Activated naive CD4-positive, alpha-beta T cell treated with Interleukin-2 at 50 U/mL for 16 hours (primary cell): ENCODE results near the gene CEP78.
"Not testable (repeated sequence)": the region's sequence is repeated elsewhere in the genome, so short reads cannot be mapped to it uniquely, and the experiment has no call there.

Experiments
- DNase-seq: peaks from one replicate; pipeline ENCODE4 v3.0.0-alpha.2; 2020

CEP78 gene

GRCh38 chr9:78235762-78236550 is at the start of gene CEP78:
Gene CEP78, plus strand, starts transcription at chr9:78236075. Its CDS starts 276 bp downstream, at chr9:78236351.
- peak; percentile 91 for DNase-seq

- DNase-seq: no peak
These were observed 48.0 kb upstream of the CEP78 start for GRCh38 chr9:78187763-78188484.

DNA sequence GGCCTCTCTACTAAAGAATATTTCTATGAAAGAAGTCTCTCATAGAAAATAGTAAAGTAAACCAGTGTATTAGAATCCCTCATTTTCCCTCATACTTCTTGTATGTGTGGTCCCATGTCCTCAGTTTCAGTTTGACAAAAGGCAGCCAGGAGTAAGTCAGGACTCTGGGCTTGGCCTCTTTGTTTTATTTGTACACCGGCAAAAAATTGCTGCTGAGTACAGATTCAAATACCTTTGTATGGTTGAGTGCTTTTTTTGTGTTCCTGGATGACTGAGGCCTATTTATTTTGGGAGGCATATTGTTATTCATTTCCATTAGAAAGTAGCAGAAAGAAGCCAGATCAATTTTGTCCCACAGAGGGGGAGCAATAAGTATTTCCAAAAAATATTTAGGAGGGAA is 47.3 kb upstream of the CEP78 start:
- DNase-seq: no peak

DNA sequence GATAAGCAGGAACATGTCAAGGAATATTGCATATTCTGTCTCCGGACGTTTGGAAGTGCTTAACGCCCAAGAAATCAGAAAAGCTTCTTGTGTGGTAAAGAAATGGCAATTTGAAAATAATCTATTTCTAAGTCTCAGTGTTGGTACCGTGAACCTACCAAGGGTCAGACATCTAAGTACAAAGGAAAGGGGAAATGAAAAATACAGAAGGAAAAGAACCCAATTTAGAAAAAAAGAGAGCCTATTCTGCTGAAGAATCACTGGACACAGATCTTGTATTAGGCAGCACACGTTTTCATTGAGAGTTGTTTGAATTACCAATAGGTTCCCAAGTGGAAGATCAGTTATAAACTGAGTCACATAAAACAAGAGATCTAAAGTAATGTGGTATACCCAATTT is 46.9 kb upstream of the CEP78 start:
- no peak for DNase-seq

DNA sequence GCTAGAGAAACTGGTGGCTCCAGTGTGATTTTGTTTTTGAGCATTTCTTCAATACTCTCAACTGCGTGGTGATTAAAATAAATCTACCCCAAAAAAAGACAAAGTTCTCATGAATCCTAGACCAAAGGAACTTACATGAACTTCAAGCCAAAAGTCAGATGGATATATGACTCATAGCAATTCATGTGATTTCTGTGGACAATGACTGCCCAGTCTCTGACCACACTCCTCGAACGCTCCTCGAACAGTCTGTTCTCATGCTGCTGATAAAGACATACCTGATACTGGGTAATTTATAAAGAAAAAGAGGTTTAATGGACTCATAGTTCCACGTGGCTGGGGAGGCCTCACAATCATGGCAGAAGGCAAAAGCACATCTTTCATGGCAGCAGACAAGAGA is 46.4 kb upstream of the CEP78 start:
- DNase-seq: no peak

DNA sequence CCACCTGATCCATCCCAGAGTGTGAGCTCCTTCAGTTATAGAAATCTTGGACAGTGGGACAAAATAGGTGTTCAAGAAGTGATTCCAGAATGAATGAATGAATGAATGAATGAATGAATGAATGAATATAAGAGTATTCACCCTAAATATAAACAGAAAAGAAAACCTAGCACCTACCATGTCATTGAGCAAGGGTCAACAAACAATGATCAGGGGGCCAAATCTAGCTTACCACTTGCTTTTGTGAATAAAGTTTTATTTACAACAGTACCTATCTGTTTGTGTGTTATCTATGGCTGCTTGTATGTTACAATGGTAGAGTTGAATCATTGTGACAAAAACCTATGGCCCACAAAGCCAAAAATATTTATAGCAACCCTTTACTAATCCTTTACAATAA is 43.9 kb upstream of the CEP78 start:
- no peak for DNase-seq

GRCh38 chr9:78196258-78196657 is 39.6 kb upstream of the CEP78 start:
- DNase-seq: no peak

- peak; percentile 61 for DNase-seq
These were observed 34.6 kb upstream of the CEP78 start for GRCh38 chr9:78201158-78201777.

DNA sequence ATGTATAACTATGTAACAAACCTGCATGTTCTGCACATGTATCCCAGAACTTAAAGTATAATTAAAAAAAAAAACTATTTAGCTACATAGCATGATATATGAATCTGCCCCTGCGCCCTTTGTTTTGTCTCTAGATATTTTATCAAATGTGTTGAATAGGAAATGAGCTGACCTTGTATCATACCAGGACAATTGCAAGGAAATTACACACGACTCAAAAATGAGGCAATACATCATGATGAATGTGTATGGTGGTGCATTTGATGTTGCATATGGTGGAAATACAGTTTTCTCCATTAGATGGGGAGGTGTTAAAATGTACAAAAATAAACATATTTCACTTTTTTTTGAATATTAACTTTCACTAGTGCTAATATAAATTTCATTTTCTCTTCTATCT is 28.6 kb upstream of the CEP78 start:
- no peak for DNase-seq

GRCh38 chr9:78207901-78208300 is 28.0 kb upstream of the CEP78 start:
- no peak for DNase-seq

DNA sequence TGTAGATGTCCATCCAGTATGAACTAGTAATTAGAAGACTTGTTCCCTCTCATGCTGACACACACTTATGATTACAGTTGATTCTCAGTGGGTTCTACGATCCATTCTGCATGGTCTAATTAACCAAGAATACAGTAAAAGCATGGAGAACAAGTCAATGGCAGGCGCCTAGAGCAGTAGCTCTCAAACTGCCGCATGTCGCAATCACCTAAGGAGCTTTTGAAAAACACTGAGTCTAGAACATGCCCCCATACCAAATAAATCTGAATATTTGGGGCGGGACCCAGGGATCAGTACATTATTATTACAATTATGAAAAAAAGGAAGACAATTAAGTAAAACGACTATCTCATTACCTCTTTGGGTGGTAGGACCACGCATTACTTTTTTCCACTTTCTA is 26.7 kb upstream of the CEP78 start:
- DNase-seq: no peak

- no peak for DNase-seq
These were observed 25.0 kb upstream of the CEP78 start for GRCh38 chr9:78210841-78211301.

DNA sequence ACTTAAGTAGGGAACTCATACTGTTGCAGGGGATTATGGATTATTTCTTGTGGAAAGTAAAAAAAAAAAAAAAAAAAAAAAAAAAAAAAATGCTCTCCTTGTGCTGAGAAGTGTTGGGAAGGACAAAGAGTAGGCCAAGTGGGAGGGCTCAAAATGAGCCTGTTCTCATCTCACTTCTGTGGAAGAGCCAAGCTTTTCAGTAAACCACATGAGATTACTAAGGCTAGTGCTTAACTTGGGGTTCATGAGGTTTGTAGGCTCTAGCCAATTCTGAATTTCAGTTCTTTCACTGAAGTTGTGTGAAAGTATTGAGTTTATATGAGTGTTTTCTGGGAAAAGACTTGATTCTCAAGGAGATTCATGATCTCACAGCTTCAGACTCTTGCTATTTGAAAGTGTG is 23.0 kb upstream of the CEP78 start:
- no peak for DNase-seq

GRCh38 chr9:78213712-78214111 is 22.2 kb upstream of the CEP78 start:
- no peak for DNase-seq

GRCh38 chr9:78214492-78214891 is 21.4 kb upstream of the CEP78 start:
- no peak for DNase-seq

DNA sequence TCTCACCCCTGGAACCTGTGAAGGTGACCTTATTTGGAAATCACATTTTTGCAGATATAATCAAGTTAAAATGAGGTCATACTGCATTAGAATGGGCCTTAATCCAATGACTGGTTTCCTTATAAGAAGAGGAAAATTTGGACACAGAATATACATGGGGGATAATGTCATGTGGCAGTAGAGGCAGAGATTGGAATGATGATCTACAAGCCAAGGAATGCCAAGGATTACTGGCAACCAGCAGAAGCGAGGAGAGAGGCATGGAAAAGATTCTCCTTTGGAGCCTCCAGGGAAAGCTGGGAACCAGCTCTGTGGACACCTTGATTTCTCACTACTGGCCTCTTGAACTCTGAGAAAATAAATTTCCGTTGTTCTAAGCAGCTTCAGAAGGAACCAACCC is 20.2 kb upstream of the CEP78 start:
- DNase-seq: no peak

DNA sequence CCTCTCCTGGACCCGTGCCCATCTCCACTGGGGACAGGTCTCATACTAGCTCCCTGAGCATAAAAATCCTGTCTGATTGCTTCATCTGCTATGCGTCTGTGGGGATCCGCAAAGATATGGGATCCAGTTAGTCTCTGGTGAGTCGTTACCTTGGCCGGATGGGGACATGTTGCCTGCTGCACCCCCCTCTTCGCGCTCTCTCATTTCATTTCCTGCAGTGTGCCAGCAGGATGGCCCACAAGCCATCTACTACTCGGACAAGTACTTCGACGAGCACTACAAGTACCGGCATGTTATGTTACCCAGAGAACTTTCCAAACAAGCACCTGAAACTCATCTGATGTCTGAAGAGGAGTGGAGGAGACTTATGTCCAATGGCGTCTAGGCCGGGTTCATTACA is 17.0 kb upstream of the CEP78 start:
- no peak for DNase-seq

DNA sequence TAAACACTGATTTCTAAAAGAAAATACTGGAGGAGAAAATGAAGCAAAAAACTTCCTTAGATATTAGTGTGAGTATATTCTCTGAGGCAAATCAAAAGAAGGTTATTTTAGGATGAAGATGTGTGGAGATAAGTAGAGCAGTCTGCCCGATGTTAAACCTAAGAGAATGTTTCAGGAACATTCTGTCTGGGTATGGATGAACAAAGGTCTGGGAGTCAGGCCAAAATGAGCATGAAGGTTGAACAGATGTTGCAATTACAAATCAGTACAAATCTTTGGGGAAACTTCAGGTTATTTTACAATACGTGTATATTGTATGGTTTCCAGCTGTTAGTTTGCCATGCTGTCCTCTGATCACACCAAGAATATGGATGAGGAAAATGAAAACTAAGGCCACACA is 14.4 kb upstream of the CEP78 start:
- DNase-seq: no peak

DNA sequence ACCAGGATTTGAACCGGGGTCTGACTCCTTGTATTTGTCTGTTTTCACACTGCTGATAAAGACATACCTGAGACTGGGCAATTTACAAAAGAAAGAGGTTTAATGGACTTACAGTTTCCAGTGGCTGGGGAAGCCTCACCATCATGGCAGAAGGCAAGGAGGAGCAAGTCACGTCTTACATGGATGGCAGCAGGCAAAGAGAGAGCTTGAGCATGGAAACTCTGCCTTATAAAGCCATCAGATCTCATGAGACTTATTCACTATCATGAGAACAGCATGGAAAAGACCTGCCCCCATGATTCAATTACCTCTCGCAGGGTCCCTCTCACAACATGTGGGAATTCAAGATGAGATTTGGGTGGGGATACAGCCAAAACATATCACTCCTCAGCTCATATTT is 14.0 kb upstream of the CEP78 start:
- not testable (repeated sequence) for DNase-seq

DNA sequence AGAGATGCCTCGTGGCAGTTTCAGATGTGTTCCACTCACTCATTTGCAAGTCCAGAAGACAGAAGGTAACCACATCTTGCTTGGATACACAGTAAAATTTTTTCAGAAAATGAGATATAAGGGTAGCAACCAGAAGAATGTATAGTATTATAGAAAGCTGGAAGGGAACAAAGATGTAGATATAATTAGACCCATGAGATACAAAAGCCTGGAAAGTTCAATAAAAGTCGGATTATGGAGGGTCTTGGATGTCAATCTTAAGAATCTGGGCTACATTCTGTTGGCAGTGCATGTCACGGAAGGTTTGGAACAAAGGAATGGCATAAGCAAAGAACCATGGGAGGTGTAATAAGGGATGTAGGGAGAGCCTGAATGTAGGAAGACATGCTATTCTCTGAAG is 5.1 kb upstream of the CEP78 start:
- DNase-seq: no peak

- not testable (repeated sequence) for DNase-seq
These were observed 3.4 kb upstream of the CEP78 start for GRCh38 chr9:78232471-78232870.

DNA sequence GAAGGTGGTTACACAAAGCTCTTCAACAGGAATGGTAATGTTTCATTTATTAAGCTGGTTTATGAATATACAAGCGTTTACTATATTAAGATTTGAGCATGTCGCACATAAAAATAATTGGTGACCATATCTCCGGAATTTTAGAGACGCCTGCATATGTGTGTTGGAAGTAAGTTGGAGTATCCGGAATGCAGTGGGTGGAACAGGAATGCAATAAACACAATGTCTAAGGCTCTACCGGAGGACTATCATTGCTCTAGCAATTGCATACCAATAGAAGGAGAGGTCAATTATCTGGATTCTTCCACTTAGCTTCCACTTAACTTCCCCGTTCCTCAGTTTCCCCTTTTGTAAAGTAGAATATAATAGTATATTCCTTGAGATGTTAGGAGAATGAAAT is 1.1 kb upstream of the CEP78 start:
- no peak for DNase-seq

- no peak for DNase-seq
These were observed 566 bp upstream of the CEP78 start for GRCh38 chr9:78235256-78235761.

DNA sequence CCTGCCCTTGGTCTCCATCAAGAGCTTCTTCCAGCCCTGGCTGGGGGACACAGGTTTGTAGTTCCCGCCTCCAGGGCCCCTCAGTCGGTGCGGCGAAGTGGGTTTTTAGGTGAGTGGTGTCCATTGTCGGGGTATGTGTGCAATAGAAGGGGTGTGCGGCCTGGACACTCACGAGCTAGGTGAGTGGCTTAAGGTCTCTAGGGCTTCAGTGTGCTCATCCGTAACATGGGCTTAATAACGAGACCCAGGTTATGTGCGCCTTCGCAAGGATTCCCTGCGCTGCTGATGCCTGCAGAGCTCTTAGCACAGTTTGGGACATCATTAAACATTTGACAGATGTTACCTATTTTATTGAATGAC is 656 bp downstream of the CEP78 start:
- DNase-seq: no peak
